UCSD-AML1 (cell line): Measurements from ENCODE around the gene PPP1R27.

Source experiments
- DNase-seq: peaks from one replicate; lab custom pipeline; 2025; ENCODE audit not compliant: unreplicated experiment; lab: John Stamatoyannopoulos, UW

The PPP1R27 gene

DNA sequence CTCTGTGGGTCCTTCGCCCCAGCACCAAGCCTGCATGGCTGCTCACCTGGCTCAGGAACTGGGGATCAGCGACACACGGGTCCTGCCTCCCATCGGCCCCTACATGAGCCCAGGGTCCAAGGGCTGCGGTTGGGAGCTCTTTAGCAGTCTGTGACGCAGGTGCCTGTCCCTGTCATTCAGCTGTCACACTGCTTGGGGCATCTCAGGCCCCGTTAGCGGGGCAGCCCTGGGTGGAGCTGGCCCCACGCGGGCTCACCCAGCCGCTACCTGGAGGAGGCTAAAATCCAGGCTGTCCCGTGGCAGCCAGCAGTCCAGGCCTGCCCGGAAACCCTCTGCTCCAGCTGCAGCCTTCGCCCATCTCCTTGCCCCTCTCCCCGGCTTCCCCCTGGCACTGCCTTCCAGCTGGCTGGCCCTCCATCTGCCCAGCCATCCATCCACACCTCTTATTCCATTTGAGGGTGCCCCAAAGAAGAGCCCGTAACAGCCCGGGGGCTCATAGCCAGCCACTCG is 27.6 kb downstream of the PPP1R27 start:
- no peak for DNase-seq

- DNase-seq = no peak
Observed at GRCh38 chr17:81806461-81807209, 28.2 kb downstream of the PPP1R27 start.

DNA sequence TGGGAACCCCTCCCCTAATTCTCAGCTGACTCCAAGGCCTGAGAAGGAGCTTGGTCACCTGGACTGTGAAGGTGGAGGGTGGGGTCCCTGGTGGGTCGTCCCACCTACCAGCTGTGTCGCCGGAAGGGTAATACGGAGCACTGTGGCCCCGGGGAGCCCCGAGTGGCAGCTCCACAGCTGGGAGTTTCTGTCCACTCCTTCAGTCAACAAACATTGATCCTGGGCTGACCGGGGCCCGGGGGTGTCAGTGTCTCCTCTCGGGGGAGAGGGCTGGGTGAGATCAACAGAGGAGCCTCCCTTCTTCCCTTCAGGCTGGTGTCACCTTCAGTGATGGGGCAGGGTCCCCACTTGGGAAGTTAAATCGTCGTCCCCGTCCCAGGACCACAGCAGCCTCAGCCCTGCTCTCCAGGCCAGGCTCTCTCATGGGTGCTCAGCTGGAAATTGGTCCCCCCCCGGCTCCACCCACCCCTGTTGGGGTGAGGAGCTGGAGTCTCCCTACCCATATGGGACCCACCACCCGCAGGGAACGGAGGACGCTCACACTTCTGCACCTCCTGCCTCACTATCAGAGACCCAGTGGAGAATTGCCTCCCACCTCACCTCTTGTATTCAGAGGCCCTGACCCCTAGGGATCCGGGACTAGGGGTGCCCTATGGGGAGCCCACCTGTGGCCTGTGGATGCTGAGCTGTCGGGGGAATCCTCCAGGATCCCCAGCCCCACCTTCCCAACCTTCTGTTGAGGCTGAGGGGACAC is 29.0 kb downstream of the PPP1R27 start:
- DNase-seq = no peak

DNA sequence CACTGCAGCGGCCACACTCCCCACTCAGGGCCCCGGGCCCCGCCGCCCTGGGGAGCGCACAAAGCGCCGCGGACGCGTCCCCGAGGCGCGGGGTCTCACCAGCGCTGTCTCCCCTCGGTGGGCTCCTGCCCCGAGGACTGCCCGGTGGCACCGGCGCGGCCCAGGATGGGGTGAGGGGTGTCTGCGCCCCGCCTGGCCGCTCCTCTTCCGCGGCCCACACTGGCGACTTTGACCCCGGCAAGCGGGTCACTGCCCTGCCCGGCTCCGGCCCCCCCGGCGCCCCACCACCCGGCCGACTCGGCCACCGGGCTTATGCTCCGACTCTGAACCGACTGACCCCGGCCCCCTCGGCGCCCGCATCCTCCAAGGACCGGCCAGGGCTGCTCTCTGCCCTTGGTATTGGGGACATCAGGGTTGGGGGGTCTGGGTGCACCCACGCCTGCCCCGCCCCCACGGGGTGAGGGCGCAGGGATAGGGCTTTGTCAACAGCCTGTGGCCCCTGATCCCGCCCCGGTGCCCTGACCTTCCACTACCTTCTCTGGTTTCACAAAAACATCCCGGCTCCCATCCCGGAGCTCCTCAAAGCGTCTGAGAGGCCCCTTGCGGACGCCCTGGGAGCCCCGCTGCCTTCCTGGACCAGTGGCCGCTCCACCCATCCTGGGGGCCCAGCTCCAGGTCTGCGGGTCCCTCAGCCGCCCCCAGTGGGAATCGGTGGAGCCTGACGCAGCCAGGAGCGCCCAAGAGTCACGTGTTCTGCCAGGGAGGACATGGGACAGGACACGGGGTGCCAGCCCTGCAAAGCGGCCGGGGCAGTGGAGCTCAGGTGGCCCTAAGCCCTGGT is 30.1 kb downstream of the PPP1R27 start:
- no peak for DNase-seq

DNA sequence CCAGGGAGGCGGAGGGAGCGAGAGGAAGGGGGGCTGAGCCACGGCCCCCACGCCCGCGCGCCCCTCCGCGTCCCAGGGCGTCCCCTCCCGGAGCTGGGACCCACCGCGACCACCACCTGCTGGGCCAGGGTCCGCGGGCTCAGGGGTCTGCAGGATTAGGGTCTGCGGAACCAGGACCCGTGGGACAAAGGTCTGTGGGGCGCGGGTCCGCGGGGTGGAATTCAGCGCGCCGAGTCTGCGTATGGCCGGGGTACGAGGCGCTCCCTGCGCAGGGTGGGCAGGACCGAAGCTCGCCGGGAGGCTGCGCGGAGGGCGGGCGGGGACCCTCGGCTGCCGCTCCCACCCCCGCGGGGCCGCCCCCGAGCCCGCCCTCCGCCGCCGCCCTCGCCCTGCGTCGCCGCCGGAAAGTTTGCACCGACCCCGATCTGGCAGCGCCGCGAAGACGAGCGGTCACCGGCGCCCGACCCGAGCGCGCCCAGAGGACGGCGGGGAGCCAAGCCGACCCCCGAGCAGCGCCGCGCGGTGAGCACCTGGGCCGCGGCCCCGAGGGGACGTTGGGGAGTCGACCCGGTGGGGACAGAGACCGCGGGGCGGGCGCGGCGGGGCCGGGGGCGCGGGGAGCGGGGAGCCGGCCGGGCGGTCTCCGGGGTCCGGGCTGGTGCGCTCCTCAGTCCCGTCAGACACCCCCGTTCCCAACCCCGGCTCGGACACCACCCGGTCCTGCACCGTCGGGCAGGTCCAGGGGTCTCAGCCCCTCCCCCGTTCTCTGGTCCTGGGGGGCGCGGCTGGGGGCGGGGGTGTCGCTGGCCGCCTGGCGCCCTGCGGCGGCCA is 30.9 kb downstream of the PPP1R27 start, which contains the start of gene GCGR:
TSS of gene GCGR (plus strand) at position 423 of the 831 bp plus-strand sequence. CDS start 4,869 bp downstream, outside the sequence.
- no peak for DNase-seq

GRCh38 chr17:81802856-81803643 is 31.8 kb downstream of the PPP1R27 start:
- DNase-seq = no peak

DNA sequence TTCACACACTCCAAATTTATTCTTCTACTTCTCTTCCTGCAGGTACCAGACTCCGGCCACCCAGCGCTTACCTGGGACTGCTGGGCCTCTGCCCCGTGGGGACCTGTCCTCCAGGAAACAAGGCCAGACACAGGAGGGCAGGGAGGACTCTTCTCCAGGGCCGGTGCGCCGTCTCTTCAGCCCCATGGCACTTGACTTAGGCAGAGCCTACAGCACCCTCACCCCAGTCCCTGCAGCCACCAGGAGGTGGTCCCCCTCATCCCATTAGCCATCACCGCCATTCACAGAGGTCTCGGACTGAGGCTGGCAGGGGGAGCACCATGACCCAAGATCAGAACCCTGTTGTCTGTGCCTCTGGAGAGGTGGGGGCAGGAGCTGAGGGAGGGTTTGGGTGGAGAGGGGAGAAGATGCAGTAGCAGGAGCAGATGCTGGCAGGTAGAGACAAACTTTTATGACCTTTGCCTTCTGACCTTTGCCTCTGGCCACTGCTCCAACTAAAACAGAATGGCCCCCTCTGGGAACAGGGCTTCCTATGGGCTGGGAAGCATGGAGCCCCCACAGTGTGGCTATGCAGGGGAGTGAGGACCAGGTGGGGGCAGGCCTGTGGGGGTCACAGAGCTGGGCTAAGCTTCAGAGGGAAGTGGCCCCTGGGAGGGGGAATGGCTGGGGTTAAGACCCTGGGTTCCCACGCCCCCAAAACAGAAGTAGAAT is 32.6 kb downstream of the PPP1R27 start:
- no peak for DNase-seq

- DNase-seq = no peak
Observed at GRCh38 chr17:81801327-81801726, 33.5 kb downstream of the PPP1R27 start.

DNA sequence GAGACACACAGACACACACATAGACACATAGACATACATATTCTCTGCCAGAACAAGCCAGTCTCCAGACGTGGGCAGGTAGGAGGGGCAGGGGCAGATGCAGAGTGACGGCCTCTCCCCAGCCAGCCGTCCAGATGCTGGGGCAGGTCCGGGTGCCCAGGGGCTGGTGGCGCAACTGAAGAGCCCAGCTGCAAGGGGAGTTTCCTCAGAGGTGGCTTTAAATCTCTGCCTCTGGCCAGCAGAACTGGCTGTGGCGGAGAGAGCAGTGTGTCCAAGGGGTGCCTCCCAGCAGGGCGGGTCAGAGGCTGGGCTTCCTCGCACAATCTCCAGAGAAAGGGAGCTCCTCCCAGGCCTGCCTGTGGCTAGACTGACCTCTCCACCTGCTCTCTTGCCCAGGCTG is 40.3 kb downstream of the PPP1R27 start:
- no peak for DNase-seq

GRCh38 chr17:81794074-81794476 is 40.8 kb downstream of the PPP1R27 start:
- DNase-seq = no peak

DNA sequence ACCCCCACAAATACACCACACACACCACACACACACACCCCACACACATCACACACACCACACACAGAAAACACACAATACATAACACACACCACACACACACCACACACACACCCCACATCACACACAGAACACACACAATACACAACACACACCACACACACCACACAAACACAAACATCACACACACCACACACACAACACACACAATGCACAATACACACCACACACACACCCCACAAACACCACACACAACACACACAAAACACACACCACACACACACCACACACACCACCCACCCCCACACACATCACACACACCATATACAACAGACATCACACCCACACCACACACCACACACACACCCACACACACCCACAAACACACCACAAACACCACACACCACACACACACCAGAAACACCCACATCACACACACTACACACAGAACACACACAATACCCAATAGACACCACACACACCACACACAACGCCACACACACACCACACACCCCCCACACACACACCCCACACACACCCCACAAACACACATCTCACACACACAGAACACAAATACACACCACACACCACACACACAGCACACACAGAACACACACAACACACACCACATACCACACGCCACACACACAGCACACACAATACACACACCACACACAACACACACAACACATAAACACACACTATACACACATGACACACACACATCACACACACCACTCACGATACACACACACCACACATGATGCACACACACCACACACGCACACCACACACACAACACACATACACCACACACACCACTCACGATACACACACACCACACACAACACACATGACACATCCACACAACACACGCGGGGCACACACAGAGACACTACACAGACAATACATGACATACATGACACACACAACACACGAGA is 41.9 kb downstream of the PPP1R27 start:
- DNase-seq = no peak
